ENCODE measurements around the gene SLC38A4.

SLC38A4 gene

DNA sequence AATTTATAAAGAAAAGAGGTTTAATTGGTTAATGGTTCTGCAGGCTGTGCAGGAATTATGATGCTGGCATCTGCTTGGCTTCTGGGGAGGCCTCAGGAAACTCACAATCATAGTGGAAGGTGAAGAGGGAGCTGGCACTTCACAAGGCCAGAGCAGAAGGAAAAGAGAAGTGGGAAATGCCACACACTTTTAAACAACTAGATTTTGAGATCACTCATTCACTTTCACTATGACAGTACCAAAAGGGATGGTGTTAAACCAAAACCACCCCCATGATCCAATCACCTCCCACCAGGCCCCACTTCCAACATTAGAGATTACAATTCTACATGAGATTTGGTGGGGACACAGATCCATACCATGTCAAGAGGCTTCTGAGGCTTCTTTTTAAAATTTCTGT is 62.6 kb downstream of the SLC38A4 start:
- Histone ChIP-seq H3K9me2 (replicated peaks; ENCODE audit: low read depth, low read length) (no peaks in the 10 kb centered on the region), H3K4me2 (ENCODE audit: low read depth, low read length, poor library complexity, severe bottlenecking) (no peak overlapping the region)
- no peak for TF ChIP-seq EZH2phosphoT487 (IDR thresholded peaks at IDR 0.05; ENCODE audit: borderline replicate concordance)
- TF ChIP-seq, protein P1, sequence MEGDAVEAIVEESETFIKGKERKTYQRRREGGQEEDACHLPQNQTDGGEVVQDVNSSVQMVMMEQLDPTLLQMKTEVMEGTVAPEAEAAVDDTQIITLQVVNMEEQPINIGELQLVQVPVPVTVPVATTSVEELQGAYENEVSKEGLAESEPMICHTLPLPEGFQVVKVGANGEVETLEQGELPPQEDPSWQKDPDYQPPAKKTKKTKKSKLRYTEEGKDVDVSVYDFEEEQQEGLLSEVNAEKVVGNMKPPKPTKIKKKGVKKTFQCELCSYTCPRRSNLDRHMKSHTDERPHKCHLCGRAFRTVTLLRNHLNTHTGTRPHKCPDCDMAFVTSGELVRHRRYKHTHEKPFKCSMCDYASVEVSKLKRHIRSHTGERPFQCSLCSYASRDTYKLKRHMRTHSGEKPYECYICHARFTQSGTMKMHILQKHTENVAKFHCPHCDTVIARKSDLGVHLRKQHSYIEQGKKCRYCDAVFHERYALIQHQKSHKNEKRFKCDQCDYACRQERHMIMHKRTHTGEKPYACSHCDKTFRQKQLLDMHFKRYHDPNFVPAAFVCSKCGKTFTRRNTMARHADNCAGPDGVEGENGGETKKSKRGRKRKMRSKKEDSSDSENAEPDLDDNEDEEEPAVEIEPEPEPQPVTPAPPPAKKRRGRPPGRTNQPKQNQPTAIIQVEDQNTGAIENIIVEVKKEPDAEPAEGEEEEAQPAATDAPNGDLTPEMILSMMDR (conservative IDR thresholded peaks at IDR 0.05; ENCODE audit: low read length), result no peak

DNA sequence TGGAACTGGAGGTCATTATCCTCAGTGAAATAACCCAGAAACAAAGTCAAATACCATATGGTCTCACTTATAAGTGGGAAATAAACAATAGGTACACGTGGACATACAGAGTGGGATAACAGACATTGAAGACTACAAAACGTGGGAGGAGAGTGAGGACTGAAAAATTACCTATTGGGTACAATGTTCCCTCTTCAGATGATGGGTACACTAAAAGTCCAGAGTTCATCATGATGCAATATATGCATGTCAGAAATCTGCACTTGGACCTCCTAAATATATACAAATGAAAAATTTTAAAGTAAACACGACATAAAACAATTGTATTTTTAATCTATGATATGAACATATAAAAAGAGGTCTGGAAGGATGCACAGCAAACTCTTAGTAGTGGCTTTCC is 71.2 kb downstream of the SLC38A4 start:
- Histone ChIP-seq H3K79me2 (ENCODE audit: insufficient read depth, low read length) (no peaks in the 10 kb centered on the region), H3K9me2 (replicated peaks; ENCODE audit: low read depth, low read length) (no peaks in the 10 kb centered on the region), H3K9ac (ENCODE audit: low read depth, low read length, poor library complexity, severe bottlenecking) (no peak overlapping the region), H3K27me3 (ENCODE audit: insufficient read depth, low read length, poor library complexity, severe bottlenecking) (peaks cover 8% of the 10 kb centered on the region), H2AFZ (ENCODE audit: low read length) (no peak overlapping the region), H3K36me3 (ENCODE audit: insufficient read depth, low read length) (no peaks in the 10 kb centered on the region), H3F3A (ENCODE audit: low read depth) (no peaks in the 10 kb centered on the region), H3K4me2 (ENCODE audit: low read depth, low read length, poor library complexity, severe bottlenecking) (no peak overlapping the region), H3K4me1 (ENCODE audit: insufficient read depth, low read length, poor library complexity, severe bottlenecking) (no peaks in the 10 kb centered on the region), H4K20me1 (ENCODE audit: insufficient read depth, low read length, poor library complexity, severe bottlenecking) (no peaks in the 10 kb centered on the region), H3K9me3 (ENCODE audit: insufficient read depth, low read depth, low read length) (no peaks in the 10 kb centered on the region), H3K4me3 (ENCODE audit: low read length, poor library complexity, severe bottlenecking) (no peak overlapping the region)
- no peak for TF ChIP-seq EZH2phosphoT487 (IDR thresholded peaks at IDR 0.05; ENCODE audit: borderline replicate concordance)
- TF ChIP-seq, protein P1 (conservative IDR thresholded peaks at IDR 0.05; ENCODE audit: low read length), result no peak

More for the DNA sequence above, 62.6 kb downstream of the SLC38A4 start:
- Histone ChIP-seq H3F3A (ENCODE audit: low read depth) (no peaks in the 10 kb centered on the region), H3K36me3 (ENCODE audit: insufficient read depth, low read length) (no peaks in the 10 kb centered on the region), H3K4me3 (ENCODE audit: low read length, poor library complexity, severe bottlenecking) (no peak overlapping the region), H3K27me3 (ENCODE audit: insufficient read depth, low read length, poor library complexity, severe bottlenecking) (no peaks in the 10 kb centered on the region), H3K4me1 (ENCODE audit: insufficient read depth, low read length, poor library complexity, severe bottlenecking) (no peaks in the 10 kb centered on the region), H3K79me2 (ENCODE audit: insufficient read depth, low read length) (no peaks in the 10 kb centered on the region), H2AFZ (ENCODE audit: low read length) (no peak overlapping the region), H3K9me3 (ENCODE audit: insufficient read depth, low read depth, low read length) (no peaks in the 10 kb centered on the region), H4K20me1 (ENCODE audit: insufficient read depth, low read length, poor library complexity, severe bottlenecking) (no peaks in the 10 kb centered on the region), H3K9ac (ENCODE audit: low read depth, low read length, poor library complexity, severe bottlenecking) (no peak overlapping the region)

DNA sequence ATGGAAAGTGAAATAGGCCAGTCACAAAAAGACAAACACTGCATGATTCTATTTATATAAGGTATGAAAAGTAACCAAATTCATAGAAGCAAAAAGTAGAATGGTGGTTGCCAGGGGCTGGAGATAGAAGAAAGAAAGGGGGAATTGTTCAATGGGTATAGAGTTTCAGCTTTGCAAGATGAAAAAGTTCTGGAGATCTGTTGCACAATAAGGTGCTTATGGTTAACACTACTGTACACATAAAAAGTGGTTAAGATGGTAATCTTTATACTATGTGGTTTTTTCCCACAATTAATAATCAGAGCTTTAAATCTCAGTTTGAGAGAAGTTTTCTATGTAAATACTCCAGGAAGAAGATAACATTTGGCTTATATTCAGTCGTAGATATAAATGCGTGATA is 73.4 kb downstream of the SLC38A4 start:
- no peak overlapping the region for H3K4me3 ChIP-seq (ENCODE audit: low read length, poor library complexity, severe bottlenecking)
- TF ChIP-seq, protein P1 (conservative IDR thresholded peaks at IDR 0.05; ENCODE audit: low read length), result no peak
- peak; percentile 47 for TF ChIP-seq EZH2phosphoT487 (IDR thresholded peaks at IDR 0.05; ENCODE audit: borderline replicate concordance)
- no peaks in the 10 kb centered on the region for H3K9me2 ChIP-seq (replicated peaks; ENCODE audit: low read depth, low read length)
- no peak overlapping the region for H3K9ac ChIP-seq (ENCODE audit: low read depth, low read length, poor library complexity, severe bottlenecking)
- no peaks in the 10 kb centered on the region for H4K20me1 ChIP-seq (ENCODE audit: insufficient read depth, low read length, poor library complexity, severe bottlenecking)
- H3K79me2 ChIP-seq (ENCODE audit: insufficient read depth, low read length), result no peaks in the 10 kb centered on the region
- no peaks in the 10 kb centered on the region for H3K9me3 ChIP-seq (ENCODE audit: insufficient read depth, low read depth, low read length)
- H2AFZ ChIP-seq (ENCODE audit: low read length), result no peak overlapping the region
- H3K36me3 ChIP-seq (ENCODE audit: insufficient read depth, low read length), result no peaks in the 10 kb centered on the region
- H3K27me3 ChIP-seq (ENCODE audit: insufficient read depth, low read length, poor library complexity, severe bottlenecking), result peaks cover 25% of the 10 kb centered on the region
- H3K4me1 ChIP-seq (ENCODE audit: insufficient read depth, low read length, poor library complexity, severe bottlenecking), result no peaks in the 10 kb centered on the region
- H3F3A ChIP-seq (ENCODE audit: low read depth), result no peaks in the 10 kb centered on the region
- no peak overlapping the region for H3K4me2 ChIP-seq (ENCODE audit: low read depth, low read length, poor library complexity, severe bottlenecking)
